LoVo (cell line): ENCODE results near the gene ARMC9.
A peak's percentile ranks its signal among the peaks of the same experiment; 100 is the strongest.
"Not testable (repeated sequence)": the region's sequence is repeated elsewhere in the genome, so short reads cannot be mapped to it uniquely, and the experiment has no call there.

Source experiments
- DNase-seq: peaks from one replicate; pipeline ENCODE4 v3.0.0-alpha.2; 2016; ENCODE audit warnings: low spot score

Gene ARMC9

GRCh38 chr2:231337807-231338759, 139.7 kb downstream of the ARMC9 start:
- DNase-seq, result no peak

GRCh38 chr2:231339316-231339715, 140.9 kb downstream of the ARMC9 start:
- no peak for DNase-seq

- no peak for DNase-seq
Measured at GRCh38 chr2:231341100-231341499, 142.7 kb downstream of the ARMC9 start.

- DNase-seq, result no peak
Measured at GRCh38 chr2:231342061-231342711, 143.8 kb downstream of the ARMC9 start.

- no peak for DNase-seq
Measured at GRCh38 chr2:231343006-231343710, 144.7 kb downstream of the ARMC9 start.

GRCh38 chr2:231343988-231344387, 145.6 kb downstream of the ARMC9 start:
- peak; percentile 4 for DNase-seq

- DNase-seq, result no peak
Measured at GRCh38 chr2:231344851-231345250, 146.4 kb downstream of the ARMC9 start.

GRCh38 chr2:231347081-231347480, 148.7 kb downstream of the ARMC9 start:
- no peak for DNase-seq

GRCh38 chr2:231347638-231348037, 149.2 kb downstream of the ARMC9 start:
- no peak for DNase-seq

- DNase-seq, result no peak
Measured at GRCh38 chr2:231348173-231348572, 149.7 kb downstream of the ARMC9 start.

- DNase-seq, result no peak
Measured at GRCh38 chr2:231348704-231349373, 150.4 kb downstream of the ARMC9 start.

GRCh38 chr2:231349374-231349735, 150.9 kb downstream of the ARMC9 start:
- not testable (repeated sequence) for DNase-seq

- DNase-seq, result no peak
Measured at GRCh38 chr2:231351648-231352047, 153.2 kb downstream of the ARMC9 start.

- no peak for DNase-seq
Measured at GRCh38 chr2:231353469-231353868, 155.0 kb downstream of the ARMC9 start.

- no peak for DNase-seq
Measured at GRCh38 chr2:231355508-231356465, 157.4 kb downstream of the ARMC9 start.

GRCh38 chr2:231356466-231356844, 158.0 kb downstream of the ARMC9 start:
- no peak for DNase-seq

- no peak for DNase-seq
Measured at GRCh38 chr2:231357048-231357447, 158.6 kb downstream of the ARMC9 start.

GRCh38 chr2:231357931-231358330, 159.5 kb downstream of the ARMC9 start:
- no peak for DNase-seq

GRCh38 chr2:231359441-231359840, 161.0 kb downstream of the ARMC9 start:
- DNase-seq, result no peak

- DNase-seq, result no peak
Measured at GRCh38 chr2:231359948-231360347, 161.5 kb downstream of the ARMC9 start.

- DNase-seq, result no peak
Measured at GRCh38 chr2:231360401-231360800, 162.0 kb downstream of the ARMC9 start.
